H7 (cell line): ENCODE data around the gene MKLN1. TPM values are rescaled to one million over a fixed set of nuclear protein-coding genes. Genes with fewer than 3 reads are reported as not detected.
"Not testable (repeated sequence)": the region's sequence is repeated elsewhere in the genome, so short reads cannot be mapped to it uniquely, and the experiment has no call there.

Experiments used
- DNase-seq: peaks from one replicate; pipeline ENCODE4 v3.0.0; 2012
- H3K27me3 ChIP-seq: 2 replicates; pipeline ENCODE4 v1.6.0; 2011; ENCODE audit warnings: mild to moderate bottlenecking, low read length; ENCODE audit not compliant: control insufficient read depth, insufficient read depth
- H3K36me3 ChIP-seq: replicated peaks from 2 replicates; pipeline ENCODE4 v1.5.1; 2011; ENCODE audit warnings: low read length; ENCODE audit not compliant: control insufficient read depth, insufficient read depth
- H3K4me3 ChIP-seq: 2 replicates; pipeline ENCODE4 v1.5.1; 2011; ENCODE audit warnings: low read depth, mild to moderate bottlenecking, control low read depth, low read length, moderate library complexity; ENCODE audit not compliant: insufficient read depth
- total RNA-seq: library from RNA; depleted of rRNA; stranded (reverse); fragments of >200 nt; shearing (Covaris generic); gene quantifications from 2 replicates; pipeline ENCODE4 v1.2.3, GENCODE V29; 2014

MKLN1 gene
- total RNA-seq, 1 experiment from 2014 or later, result 22.9 TPM

DNA sequence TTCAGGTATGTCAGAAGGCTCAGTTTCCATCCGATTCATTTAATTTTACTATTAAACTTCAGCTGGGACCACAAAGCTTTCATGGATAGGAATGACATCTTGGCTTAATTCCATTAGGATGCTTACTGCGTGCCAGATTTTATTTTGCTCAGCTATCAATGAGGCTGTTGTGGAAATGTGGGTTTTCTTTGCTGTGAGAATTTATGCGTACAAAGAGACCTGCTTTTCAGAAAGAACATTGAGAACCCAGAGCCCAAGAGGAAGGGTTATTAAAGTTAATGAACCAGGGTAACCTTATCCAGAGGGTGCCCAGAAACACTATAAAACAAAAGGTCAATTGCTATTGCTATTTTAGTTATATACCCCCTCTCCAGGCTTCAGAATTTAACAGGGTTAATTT lies 98.3 kb downstream of the MKLN1 start:
- H3K27me3 ChIP-seq, result no peaks in the 10 kb centered on the region
- DNase-seq, result no peak
- H3K4me3 ChIP-seq, result no peak overlapping the region
- H3K36me3 ChIP-seq, result no peaks in the 10 kb centered on the region; the same call in 1 of the 2 replicates

DNA sequence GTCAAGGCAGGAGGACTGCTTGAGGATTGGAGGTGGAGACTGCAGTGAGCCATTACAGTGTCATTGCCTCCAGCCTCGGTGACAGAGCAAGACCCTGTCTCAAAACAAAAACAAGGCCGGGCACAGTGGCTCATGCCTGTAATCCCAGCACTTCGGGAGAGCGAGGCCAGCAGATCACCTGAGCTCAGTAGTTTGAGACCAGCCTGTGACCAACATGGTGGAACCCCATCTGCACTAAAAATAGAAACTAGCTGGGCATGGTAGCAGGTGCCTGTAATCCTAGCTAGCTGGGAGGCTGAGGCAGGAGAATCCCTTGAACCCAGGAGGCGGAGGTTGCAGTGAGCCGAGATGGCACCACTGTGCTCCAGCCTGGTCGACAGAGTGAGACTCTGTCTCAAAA lies 103.2 kb downstream of the MKLN1 start:
- H3K4me3 ChIP-seq, H3K36me3 ChIP-seq, DNase-seq, H3K27me3 ChIP-seq: not testable (repeated sequence)

DNA sequence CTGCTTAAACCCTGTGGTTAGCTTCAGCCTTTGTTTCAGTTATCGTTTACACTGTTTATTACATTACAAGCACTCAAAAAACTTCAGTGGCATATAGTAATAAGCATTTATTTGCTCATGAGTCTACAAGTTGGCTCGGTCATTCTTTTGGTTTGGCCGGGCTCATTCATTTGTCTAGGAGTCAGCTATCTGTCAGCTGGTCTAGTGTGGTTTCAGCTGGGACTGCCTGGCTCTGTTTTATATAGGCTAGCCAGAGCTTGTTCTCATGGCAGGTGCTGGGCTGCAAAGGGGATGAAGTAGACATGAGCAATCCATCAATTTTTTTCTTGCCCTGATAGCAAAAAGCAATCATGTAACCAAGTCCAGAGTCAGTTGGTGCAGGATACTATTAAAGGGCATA lies 103.6 kb downstream of the MKLN1 start:
- no peak for DNase-seq
- Histone ChIP-seq H3K36me3 (no peaks in the 10 kb centered on the region; the same call in 1 of the 2 replicates), H3K27me3 (no peaks in the 10 kb centered on the region), H3K4me3 (no peak overlapping the region)

DNA sequence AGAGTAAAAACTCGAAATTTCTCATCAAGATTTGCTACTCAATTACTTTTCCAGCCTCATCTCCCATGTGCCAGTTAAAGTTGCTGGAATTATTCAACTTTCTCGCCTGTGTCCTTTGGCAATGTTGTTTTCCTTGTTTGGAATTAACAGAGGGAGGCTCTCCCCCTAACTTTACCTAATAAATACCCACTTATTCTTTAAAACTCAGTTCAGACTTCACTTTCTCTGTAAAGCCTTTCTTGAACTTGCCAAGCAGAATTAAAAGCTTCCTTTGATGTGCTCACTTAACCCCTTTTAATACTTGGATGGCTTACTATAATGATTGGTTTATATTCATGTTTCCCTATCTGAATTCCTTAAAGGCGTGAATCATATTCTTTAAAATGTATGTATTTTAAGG lies 104.1 kb downstream of the MKLN1 start:
- H3K36me3 ChIP-seq, result no peaks in the 10 kb centered on the region; the same call in 1 of the 2 replicates
- DNase-seq, result no peak
- H3K4me3 ChIP-seq, result no peak overlapping the region
- no peaks in the 10 kb centered on the region for H3K27me3 ChIP-seq

DNA sequence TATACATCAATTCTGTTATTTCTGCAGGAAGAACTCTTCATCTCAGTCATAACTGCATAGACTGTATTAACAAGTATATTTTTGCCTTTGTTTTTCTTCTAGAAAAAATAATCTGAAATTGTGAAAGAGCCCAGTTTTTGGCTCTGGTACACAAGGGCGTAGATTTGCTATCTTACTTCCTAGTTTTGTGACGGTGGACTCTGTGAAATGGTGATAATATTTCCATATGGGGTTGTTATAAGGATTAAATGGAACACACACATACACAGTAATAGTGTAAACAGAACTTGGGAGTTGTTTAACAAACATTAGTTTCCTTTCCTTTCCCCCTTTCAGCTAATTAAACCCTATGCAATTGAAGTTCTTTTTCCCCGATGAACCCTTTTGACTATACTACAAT lies 108.7 kb downstream of the MKLN1 start:
- Histone ChIP-seq H3K27me3 (no peaks in the 10 kb centered on the region), H3K36me3 (no peaks in the 10 kb centered on the region), H3K4me3 (no peak overlapping the region)
- DNase-seq, result no peak

DNA sequence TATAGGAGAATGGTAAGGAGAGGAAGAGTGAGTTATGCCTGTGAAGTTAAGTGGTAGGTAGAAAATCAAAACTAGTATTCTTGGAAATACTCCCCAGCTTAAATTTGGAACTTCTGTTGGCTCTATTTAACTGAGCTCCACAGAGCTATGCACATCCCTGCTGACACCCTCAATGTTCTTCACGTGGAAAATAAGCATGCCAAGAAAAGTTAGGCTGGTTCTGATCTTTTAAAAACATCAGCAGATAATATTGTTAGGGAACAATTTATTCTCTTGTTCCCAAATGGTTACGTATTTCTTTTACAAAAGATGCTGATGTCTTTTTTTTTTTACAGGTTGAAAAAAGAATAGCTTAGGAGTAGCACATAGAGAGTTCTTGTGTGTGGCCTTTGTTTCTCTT lies 111.3 kb downstream of the MKLN1 start:
- H3K27me3 ChIP-seq, result no peaks in the 10 kb centered on the region
- DNase-seq, result no peak
- no peak overlapping the region for H3K4me3 ChIP-seq
- H3K36me3 ChIP-seq, result no peaks in the 10 kb centered on the region; the same call in 1 of the 2 replicates

DNA sequence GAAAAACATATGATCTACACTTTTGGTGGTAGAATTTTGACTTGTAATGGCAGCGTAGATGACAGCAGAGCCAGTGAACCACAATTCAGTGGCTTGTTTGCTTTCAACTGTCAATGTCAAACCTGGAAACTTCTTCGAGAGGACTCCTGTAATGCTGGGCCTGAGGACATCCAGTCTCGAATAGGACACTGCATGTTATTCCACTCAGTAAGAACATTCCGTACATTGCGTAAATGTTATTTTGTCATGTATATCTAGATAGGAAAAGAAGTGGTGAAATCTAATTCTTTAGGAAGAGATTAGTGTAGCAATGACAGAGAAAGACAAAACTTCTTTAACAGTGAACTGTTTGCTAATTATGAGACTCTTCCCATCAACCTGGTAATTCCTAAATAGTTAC lies 115.8 kb downstream of the MKLN1 start:
- Histone ChIP-seq H3K36me3 (no peaks in the 10 kb centered on the region; the same call in 1 of the 2 replicates), H3K27me3 (no peaks in the 10 kb centered on the region), H3K4me3 (no peak overlapping the region)
- DNase-seq, result no peak

DNA sequence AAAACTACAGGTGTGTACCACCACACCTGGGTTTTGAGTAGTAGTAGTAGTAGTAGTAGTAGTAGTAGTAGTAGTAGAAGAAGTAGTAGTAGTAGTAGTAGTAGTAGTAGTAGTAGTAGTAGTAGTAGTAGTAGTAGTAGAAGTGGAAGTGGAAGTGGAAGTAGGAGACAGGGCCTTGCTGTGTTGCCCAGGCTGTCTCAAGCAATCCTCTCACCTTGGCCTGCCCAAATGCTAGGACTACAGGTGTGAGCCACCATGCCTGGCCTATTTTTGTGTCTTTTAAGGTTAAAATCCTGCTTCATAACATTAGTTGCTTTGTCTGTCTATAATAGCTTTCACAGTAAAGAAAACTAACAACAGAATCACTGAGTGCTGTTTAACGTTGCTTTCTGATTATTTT lies 117.0 kb downstream of the MKLN1 start:
- H3K4me3 ChIP-seq, result no peak overlapping the region
- H3K27me3 ChIP-seq, result no peaks in the 10 kb centered on the region
- no peak for DNase-seq
- H3K36me3 ChIP-seq, result no peaks in the 10 kb centered on the region; the same call in 1 of the 2 replicates

DNA sequence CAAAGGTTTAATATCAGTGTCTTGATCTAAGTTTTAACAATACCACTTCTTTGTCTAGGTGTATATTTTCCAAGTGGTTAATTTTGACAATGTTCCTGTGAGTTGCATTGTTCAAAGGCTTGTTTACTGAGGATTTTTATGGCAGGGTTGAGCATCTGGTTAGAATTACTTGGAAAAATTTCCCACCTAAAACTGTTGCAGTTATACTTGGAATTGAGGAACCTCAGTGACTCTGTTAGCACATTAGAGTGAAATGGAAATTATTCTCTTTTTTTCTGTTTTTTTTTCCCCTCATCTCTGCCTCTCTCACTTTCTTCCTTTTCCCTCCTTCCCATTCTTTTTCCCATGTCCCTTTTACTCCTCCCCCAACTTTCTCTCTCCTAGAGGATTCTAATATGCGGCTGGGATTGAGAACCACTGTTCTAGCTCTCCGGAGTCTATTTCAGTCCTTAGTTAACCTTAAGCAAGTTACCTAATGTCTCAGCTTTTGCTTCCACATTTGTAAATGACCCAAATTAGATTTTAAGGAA lies 121.8 kb downstream of the MKLN1 start:
- no peaks in the 10 kb centered on the region for H3K27me3 ChIP-seq
- no peaks in the 10 kb centered on the region; the same call in 1 of the 2 replicates for H3K36me3 ChIP-seq
- H3K4me3 ChIP-seq, result no peak overlapping the region
- no peak for DNase-seq

DNA sequence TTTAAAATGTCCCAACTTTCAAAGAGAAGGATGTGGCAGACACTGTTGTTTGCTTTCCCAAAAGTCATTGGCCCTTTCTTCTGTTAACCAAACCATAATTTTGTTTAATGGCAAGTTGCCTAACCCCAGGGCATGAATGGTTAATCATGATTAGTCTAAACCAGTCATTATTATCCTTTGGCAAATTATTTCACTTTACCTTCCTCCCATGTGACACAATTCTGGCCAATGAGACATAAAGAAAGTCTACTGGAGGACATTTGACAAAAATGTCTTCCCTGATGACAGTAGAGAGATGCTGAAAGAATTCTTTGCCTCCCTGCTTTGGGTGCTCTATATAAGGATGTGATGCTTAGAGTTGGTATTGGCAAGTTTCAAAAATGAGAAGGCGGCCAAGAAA lies 126.8 kb downstream of the MKLN1 start:
- Histone ChIP-seq H3K4me3 (no peak overlapping the region), H3K36me3 (no peaks in the 10 kb centered on the region), H3K27me3 (no peaks in the 10 kb centered on the region)
- DNase-seq, result no peak

DNA sequence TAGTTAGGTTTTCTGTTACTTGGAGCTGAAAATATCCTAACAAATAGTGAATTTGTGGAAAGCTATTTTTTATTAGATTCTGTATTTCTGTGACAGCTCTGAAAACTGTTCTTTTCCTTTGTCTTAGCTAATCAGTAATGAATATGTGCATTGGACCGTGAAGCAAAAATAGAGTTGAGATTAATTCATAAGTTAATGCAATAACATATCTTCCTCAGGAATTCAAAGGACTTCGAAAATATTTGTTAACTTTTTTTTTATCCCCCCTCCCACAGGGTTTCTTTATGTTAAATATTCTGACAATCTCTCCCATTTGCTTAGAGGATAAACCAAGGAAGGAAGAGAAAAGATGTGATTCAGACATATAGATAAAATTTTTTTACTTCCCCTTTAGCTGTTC lies 127.3 kb downstream of the MKLN1 start:
- H3K4me3 ChIP-seq, result no peak overlapping the region
- H3K27me3 ChIP-seq, result no peaks in the 10 kb centered on the region
- H3K36me3 ChIP-seq, result no peaks in the 10 kb centered on the region
- DNase-seq, result no peak

DNA sequence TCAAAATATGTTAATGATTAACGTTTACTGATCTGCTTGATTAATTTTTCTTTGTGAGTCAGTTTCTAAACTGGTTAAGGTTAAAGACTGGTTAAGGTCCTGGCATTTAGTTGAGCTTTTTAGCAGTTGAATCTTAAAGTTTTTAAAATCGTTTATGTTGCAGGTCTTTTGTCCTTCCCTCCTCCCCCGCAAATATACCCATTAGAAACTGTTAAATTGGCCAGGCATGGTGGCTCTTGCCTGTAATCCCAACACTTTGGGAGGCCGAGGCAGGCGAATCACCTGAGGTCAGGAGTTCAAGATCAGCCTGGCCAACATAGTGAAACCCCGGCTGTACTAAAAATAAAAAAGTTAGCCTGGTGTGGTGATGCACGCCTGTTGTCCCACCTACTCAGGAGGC lies 127.9 kb downstream of the MKLN1 start:
- no peaks in the 10 kb centered on the region for H3K36me3 ChIP-seq
- no peaks in the 10 kb centered on the region for H3K27me3 ChIP-seq
- H3K4me3 ChIP-seq, result no peak overlapping the region
- DNase-seq, result no peak

DNA sequence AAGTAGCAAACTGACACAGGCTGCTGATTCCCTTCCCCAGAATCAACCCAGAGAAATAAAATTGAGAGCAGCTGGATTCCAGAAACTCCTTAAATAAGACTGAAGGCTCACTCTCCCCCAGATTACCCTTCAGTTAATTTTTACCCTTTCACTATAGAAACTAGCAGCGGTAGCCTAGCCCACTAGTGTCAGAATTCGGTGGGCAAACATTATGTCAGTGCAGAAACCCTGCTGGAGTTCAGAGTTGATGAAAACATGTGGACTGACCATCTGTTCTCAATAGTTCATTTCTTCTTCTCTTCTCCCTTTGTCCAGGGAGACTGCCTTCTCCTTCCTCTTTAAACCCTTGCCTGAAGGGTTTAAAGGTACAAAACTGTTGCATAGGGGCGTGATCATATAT lies 128.7 kb downstream of the MKLN1 start:
- no peak for DNase-seq
- Histone ChIP-seq H3K27me3 (no peaks in the 10 kb centered on the region), H3K36me3 (no peaks in the 10 kb centered on the region), H3K4me3 (no peak overlapping the region)

DNA sequence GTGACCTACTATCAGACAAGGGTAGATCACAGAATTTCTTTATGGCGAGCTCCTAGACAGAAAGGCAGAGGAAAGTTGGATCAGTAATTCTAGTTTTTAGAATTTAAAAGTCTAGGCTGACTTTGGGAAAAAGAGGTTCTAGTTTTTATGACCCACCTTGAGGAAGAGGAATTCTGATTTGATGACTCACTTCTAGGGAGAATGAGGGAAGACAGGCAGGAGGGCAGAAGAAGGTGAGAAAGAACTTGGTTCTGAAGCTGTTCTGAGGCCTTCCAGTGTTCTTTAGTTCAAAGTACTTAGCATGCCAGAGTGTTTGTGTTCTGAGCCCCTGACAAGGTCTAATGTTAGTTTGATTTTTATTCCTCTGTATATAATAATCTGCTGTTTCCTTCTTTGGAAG lies 131.6 kb downstream of the MKLN1 start:
- H3K36me3 ChIP-seq, result peaks cover 4% of the 10 kb centered on the region
- DNase-seq, result no peak
- no peak overlapping the region for H3K4me3 ChIP-seq

DNA sequence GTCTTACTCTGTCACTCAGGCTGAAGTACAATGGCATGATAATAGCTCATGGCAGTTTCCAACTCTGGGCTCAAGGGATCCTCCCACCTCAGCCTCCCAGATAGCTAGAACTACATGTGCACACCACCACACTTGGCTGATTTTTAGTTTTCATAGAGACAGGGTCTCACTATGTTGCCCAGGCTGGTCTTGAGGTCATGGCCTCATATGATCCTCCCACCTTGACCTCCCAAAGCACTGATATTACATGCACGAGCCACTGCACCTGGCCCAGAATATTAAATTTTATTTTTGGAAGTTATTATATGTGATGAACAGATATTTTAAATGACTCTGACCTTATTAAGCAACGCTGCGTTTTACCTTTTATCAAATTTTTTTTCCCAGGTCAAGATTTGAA lies 134.4 kb downstream of the MKLN1 start:
- no peak overlapping the region for H3K4me3 ChIP-seq
- no peaks in the 10 kb centered on the region for H3K27me3 ChIP-seq
- H3K36me3 ChIP-seq, result peaks cover 8% of the 10 kb centered on the region
- DNase-seq, result no peak

More for the DNA sequence above, 131.6 kb downstream of the MKLN1 start:
- no peaks in the 10 kb centered on the region for H3K27me3 ChIP-seq

DNA sequence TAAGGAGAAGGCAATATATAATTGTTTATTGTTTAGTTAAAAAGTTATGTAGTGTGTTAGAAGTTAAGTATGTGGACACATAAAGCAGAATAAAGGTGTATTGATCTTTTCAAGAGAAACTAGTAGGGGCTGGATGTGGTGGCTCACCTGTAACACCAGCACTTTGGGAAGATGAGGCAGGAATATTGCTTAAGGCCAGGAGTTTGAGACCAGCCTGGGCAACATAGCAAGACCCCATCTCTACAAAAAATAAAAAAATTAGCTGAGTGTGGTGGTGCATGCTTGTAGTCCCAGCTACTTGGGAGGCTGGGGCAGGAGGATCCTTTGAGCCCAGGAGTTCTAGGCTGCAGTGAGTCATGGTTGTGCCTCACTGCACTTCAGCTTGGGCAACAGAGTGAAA lies 135.0 kb downstream of the MKLN1 start:
- DNase-seq, H3K4me3 ChIP-seq, H3K36me3 ChIP-seq, H3K27me3 ChIP-seq: not testable (repeated sequence)
